ENCODE data around the gene KCTD5.

DNA sequence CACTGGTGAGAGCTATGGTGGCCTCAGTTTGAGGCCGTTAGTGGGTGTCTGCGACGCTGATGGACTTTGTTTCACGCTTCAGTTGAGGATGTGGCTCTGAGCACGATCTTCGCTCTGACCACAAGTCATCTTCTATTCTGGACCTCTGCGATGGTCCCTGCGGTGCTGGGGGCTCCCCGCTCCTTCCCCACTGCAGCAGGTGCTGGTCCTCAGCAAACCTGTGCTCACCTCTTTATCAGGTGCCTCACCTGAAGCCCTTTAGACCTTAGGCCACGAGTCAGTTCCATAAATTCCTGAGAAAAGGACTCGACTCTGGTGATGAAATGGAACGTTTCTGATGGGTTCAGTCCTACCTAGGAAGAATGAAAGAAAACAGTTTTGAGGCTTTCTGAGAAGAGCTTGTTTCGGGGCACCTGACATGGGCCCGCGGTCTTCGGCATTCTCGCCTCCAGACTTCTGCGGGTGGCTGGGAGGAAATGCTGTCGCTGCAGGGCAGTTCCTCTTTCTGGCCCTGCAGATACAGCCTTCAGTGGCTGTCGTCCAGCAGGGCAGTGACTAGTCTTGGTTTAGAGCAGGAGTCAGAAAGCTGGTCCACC lies 4.7 kb downstream of the KCTD5 start:
- no peak for TF ChIP-seq CTCF (IDR thresholded peaks at IDR 0.05; ENCODE audit: poor library complexity)
- no peak for TF ChIP-seq EZH2 (IDR thresholded peaks at IDR 0.05; ENCODE audit: borderline replicate concordance)

All from hepatocyte (in vitro differentiated cells).